GM21737 (cell line): Measurements from ENCODE around the gene PTPRK.
"Not testable (repeated sequence)": the region's sequence is repeated elsewhere in the genome, so short reads cannot be mapped to it uniquely, and the experiment has no call there.

Experiments
- ATAC-seq: cut with Tn5 transposase; IDR thresholded peaks from one replicate; pipeline ENCODE4 v1.9.1; 2021; ENCODE audit warnings: mild to moderate bottlenecking, moderate library complexity; ENCODE audit not compliant: unreplicated experiment

PTPRK gene

DNA sequence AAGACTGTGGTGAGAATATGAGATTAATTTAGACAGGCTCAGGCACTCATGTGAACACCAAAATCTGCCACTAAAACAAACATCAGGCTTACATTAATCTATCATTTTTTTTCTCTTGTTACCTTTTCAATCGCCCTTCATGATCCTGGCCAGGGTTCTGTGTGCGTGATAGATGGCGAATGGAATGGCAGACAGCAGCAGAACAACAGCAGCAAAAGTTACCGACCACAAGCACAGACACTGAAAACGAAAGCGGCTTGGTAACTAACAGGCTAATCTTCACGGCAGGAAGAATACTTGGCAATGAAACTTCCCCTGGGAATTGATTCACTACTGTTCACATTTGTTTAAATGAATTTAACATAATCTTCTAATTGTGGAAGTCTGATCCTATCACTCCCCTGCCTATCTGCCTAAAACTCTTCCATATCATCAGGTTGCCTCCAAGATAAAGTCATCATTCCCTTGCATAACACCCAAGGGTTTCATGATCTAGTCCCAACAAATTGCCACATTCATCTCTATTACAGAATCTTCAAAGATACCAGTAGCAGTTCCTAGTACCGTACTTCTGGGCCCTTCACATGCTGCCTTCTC lies 28.7 kb downstream of the PTPRK start:
- ATAC-seq = no peak

DNA sequence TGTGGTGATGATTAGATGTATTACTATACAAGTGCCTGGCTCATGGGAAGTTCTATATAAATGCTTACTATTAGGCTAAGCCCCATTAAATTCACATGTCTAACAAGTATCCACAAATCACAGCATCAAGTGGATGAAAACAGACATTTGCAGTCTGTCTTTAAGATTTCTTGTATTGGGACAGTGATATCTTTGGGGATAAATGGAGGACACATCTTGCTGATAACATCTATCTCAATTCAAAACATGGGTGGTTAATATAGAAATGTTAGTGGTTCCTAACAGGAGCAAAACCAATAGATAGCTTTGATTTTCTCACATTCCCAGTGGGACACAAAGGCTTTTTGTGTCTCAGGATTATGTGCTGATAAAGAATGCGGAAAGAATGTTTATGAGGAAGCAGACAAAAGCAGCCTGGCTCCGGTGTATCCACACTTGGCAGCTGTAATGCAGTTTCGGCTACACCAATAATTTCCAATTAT lies 29.3 kb downstream of the PTPRK start:
- ATAC-seq = no peak

DNA sequence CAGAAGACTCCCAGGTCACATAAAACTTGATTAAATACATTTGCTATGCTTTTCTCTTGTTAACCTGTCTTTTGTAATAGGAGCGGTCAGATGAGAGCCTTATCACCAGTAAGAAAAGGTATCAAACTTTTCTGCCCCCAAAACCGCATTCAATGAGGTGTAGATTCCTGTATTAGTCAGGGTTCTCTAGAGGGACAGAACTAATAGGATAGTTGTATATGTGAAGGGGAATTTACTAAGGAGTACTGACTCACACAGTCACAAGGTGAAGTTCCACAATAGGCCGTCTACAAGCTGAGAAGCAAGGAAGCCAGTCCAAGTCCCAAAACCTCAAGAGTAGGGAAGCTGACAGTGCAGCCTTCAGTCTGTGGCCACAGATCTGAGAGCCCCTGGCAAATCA lies 32.7 kb downstream of the PTPRK start:
- ATAC-seq = no peak

DNA sequence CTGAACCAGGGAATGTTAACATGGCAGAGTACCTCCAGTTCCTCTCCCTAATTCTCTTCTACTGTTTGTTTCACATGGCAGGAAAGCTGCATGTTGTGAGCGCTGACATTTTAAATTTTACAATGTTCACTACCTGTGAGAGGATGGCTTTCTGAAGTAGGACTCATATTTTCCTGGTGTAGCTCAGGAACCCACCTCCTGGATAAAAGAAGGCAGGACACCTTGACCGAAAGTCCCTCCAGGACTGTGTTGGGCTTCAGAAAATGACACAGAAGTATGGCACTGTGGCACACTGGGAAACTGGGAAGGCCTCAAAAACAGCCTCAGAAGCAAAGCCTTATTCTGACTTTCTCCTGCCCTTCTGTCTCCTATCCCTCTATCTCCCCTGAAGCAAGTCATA lies 33.3 kb downstream of the PTPRK start:
- no peak for ATAC-seq

DNA sequence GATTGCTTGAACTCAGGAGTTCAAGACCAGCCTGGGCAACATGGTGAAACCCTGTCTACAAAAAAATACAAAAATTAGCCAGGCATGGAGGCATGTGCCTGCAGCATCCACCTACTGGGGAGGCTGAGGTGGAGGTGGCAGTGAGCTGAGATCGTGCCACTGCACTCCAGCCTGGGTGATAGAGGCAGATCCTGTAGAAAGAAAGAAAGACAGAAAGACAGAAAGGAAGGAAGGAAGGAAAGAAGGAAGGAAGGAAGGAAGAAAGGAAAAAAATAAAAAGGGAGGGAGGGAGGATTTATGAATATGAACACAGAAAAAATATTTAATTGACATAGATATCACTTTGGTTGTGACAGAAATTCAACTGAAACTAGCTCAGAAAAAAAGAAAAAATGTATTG lies 33.8 kb downstream of the PTPRK start:
- not testable (repeated sequence) for ATAC-seq

DNA sequence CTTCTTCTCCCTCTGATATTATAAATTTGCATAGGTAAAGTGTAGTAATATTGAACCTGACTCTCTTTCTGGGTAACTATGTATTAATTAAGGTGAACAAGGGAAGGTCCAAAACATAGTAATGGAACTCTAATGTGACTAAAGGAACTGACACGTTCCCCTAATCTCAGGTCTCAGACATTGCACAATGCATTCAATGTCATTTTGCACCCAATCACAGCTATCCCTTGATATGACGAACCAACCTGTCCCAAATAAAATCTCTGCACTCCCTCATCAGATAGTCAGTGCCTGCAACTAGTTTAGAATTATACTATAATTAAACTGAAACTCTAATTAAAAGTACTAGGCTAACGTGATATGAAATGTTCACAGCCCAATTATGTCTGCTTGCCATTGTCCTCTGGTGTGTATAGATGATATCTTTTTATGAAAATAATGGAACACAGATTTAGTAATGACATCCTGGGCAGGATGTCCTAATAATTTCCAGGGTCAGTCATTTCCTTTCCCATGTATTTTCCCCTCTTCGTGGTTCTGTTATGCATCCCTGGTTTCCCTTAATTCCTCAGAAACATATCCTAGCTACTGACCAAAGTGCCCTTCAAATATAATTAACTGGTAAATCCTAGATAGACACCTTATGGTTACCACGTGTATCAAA lies 36.8 kb downstream of the PTPRK start:
- no peak for ATAC-seq

DNA sequence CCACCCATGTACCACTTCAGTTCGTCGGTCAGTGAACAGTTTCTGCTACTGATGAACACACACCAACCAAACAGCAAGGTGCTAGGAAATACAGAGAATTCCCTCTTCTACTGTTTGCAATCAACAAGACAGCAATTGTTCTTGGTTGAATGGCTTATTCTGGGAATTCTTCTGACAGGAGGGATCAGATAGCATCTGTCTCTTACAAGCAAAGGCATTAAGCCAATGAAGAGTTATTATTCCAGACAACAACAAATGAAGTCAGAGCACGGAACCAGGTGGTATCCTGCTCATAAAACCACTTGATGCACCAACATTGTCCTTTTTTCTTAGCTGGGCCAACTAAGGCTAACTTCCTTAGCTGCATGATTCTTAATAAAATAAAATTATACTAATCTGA lies 37.8 kb downstream of the PTPRK start:
- ATAC-seq = no peak

DNA sequence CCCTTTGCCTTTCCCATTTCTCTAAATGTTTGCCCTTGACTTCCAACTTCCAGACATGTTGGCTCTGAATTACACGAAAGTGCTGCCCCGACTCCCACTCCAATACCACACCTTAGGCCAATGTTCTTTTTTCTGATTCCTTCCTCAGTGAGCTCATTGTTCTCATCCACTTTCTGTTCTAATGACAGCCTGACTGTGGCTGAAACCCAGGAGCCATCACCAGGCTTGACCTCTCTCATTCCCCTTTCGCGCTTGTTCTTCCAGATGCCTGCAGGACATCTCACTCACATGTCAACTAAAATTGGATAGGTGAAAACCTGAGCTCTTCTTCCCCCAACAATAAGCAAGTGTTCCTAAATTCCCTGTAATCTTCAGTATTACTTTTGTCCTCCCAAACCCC lies 40.4 kb downstream of the PTPRK start:
- ATAC-seq = no peak

DNA sequence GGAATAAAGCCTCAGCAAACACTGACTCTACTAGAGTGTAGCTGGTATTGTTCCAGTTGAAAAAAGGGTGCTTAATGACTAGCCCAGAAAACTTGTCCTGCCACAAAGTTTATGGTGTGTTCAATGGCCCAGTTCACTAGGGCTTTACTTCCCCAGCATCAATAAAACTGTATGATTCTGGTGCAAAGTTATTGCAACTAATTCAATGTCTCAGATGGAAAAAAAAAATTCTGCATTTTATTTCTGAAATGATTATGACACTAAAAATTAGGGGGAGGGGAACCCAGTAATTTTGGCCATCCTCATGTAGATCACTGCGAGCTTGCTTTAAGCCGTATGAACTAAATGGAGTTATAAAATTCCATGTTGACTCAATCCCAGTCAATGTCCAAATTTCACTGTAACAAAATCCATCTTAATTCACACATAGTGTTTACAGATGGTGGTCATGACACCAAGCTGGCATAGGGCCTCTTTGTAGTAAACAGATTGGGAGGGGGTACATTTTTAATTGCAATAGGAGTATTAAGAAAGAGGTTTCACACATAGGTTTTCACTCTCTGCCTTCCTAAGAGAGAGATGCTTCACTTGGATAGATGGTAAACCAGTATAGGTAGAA lies 41.2 kb downstream of the PTPRK start:
- ATAC-seq = no peak

DNA sequence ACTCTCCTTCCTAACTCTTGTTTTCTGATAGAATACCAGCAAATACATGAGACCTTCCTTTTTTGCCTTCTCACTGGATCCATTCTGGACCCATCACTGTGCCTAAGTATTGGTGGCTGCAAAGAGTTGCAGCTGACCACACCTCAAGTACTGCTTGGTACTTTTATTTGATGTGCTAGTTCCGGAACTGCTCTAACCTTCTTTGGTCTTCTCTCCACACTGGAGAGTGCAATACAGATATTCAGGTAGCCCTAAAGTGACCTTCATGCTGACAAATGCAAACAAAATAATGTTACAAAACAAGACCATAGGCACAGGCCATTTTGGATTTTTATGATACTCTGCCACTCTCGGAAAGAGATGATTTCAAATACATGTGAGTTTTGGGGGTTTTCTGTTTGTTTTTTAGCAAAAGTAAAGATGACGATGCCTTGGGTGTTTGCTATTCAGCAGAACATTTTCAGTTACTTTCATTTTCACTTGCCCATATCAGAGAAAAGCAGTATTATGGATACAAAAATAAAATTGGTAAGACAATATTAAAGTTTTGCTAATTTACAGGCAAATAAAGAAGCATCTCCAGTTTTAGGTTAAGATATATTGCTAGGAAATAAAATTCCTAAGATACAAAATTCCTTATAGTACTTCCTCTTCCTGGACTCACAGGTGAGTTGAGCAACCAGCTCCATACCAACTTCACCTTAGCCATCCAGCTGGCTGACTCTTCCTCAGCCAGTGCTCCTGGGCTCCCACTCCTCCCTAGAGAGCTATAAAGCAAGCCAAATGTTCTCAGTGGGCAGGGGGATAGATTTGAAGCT lies 42.0 kb downstream of the PTPRK start:
- ATAC-seq = no peak

DNA sequence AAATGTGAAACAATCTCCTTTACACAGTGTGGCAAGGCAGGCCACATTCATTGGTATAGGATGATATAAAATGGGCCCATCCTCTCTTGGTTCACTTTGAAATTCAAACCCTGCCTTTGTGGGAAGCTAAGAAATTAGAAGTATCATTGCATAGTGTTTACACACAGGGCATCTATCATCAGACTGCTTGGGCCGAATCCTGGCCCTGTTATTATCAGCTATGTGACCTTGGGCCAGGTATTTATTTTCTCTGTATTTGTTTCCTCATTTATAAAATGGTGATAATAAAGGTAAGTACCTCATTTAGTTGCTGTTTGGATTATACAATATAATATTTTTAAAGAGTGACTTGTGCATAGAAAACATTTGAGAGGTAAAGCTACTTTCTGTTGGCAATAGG lies 45.5 kb downstream of the PTPRK start:
- ATAC-seq = no peak

DNA sequence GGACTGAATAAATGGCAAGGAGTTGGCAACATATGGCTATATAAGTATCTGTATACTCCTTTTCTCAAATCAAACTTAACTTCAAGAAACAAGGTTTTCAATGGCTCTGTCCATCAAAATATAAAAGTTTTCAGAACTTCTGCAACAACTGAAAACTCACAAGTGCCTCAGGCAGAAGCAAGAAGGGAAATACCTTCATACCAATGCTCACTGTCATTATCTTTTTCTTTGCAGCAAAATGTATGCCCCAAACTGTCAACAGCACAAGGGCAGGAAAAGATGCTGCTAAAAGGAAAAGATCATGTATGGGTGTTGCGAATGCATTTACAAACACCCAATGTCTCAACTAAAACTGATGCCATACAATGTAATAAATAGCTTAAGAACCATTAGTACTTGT lies 45.9 kb downstream of the PTPRK start:
- ATAC-seq = no peak

DNA sequence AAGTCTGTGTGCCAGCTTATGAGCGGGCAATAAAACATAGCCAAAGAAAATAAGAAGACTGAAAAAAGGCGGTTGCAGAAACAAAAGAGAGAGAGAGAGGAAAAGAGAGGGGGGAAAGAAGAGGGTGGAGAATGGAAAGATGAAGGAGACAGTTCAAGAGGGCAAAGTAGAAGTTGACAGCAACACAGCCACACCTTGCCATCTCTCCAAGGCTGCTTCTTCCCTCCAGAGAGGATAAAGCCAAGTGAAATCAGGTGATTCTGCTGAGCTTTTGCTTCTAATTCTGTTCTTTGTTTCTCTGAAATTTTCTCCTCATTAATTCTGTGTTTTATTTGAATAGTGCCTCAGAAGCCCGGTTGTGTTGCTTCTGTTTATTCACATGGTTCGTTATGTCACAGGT lies 48.5 kb downstream of the PTPRK start:
- ATAC-seq = no peak

DNA sequence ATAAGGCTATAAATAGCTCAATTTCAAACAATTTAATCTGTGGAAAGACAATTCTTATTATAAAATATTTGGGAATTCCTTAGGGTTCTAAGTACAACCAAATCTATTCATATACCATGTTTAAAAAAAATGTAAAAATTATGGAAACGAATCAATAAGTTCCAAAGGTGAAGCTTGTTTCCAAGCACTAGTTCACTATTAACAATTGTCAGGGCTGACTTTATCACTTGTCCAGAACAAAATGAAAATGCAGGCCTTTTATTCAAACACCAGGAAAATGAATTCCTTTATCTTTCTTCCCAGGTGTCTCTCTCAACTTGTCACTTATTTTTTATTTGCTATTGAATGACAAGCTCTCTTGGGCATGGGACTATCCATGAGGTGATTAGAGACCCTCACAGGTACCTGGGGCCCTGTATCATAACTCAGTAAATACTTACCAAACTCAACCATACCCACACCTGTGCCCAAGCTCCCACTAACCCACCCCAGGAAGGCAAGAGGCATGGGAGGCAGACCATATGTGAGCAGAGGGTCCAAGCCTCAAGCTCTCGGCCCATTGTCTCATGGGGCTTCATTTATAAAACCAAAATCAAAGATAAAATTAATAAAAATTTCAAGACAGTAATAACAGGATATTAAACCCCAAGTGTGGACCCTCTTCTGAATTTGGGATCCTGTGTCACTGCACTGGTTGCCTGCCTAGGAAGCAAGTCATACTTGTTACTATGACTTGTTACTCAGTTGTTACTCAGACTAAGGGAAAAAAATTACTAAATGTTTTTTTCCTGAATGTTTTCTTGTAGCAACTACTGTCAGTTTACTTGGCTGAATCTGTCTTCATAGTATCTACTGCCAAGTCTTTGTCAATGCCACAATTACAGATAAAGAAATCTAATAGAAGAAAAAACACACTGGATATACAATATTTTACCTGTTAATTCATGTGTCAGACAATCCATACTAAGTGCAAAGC lies 54.7 kb downstream of the PTPRK start:
- no peak for ATAC-seq

DNA sequence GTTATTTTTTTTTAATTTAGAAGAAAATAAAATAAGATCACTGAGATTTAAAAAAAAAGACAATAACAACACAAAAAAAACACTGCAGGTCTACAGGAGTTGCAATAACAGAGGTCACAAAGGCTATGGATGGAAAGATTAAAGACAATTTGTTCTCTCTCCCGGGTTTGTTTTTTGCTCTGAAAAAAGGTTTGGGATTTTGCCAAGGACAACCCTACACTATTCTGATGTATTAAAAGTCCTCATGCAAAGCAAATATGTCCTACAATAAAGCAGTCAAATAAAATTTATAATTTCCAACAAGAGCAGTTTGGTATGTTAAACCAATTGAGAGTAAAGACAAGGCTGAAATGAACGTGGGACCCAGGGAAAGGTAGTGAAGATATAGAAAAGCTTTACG lies 55.6 kb downstream of the PTPRK start:
- ATAC-seq = no peak

DNA sequence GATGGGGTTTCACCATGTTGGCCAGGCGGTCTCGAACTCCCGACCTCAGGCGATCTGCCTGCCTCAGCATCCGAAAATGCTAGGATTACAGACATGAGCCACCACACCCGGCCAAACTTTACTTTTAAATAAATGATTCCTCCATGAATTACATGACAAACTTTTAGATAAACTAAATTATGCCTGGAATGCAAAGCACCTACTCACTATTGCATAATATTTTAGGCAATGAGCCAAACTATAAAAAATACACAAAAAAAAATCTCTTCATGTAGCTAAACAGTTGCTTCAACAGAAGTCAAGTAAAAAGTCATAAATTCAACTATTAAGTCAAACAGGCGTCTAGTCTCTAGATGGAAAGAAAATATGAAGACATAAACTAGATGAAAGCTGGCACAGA lies 56.5 kb downstream of the PTPRK start:
- no peak for ATAC-seq

DNA sequence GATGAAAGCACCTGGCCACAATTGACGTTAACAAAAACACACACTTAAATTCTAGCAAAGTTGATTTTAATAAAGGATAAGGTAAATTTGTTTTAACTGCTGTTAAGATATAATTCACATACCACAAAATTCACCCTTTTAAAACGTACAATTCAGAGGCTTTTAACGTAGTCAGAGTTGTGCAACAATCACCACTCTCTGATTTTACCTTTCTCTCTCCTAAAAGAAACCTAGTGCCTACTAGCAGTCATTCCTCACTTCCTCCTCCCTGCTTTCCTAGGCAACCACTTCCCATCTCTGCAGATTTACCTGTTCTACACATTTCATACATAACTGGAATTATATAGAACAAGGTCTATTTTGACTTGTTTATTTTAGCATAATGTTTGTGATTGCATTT lies 58.9 kb downstream of the PTPRK start:
- ATAC-seq = no peak

DNA sequence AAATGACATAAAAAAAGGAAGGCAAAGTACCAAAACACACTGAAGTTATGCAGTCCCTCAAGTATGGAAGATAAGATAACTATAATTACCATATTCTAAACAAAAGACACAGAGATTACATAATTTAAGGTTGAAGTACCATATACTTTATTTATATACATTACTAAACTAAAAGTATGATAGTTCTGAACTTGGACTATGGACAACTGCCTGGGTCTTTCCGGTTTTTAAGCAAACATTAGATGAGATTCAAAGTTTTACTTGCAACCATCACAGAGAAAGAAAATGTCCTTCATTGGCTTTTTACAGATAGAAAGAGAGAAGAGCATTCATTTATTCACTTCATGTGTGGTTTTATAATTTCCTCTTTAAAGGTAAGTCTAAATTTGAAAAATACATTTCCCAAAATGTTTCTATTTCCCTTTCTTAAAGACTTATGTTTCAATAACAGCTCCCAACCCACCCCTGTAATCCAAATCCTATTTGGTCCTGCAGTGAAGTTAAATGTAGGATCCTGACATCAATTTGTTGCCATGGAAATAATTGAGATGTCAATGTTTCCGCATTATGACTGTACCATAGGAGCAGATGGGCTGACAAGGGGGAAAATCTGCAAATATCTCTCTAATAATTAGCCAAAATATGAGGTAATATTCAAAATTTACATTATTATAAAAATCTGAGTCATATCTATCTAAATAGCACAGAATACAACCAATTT lies 63.7 kb downstream of the PTPRK start:
- ATAC-seq = no peak

DNA sequence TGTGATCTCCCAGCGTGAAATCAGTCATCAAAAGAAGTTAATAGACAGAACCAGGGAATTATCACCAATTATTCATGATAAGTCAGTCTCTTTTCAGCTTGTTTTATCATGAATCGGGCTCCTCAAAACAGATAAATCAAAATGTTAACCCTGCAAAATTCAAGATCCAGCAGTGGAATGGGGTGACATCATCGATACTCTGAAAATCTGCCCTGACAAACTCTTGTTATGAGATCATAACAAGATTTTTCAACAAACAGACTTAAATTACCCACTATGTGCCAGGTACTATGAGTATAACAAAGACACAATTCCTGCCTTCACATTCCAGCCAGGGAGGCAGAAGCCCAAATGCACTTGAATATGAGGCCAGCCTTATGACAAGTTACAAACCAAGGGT lies 64.4 kb downstream of the PTPRK start:
- no peak for ATAC-seq

DNA sequence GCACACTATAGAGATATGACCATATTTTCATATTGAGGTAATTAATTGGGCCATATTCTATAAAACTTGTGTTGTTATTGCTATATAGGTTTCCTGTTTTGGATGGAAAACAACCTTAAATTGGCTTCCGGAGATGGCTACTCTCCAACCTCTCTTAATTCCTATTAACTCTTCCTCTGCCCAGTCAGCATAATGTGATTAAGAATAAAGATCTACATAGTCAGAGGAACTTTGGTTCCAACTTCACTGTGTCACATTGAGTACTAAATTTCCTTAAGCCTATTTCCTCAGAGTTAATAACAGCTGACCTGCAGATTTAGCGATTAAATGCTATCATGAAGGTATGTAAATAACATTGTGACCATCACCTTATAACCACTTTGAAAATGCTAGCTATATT lies 67.7 kb downstream of the PTPRK start:
- no peak for ATAC-seq
